H9 (cell line): ENCODE data around the gene CACNA1G. TPM values are rescaled to one million over a fixed set of nuclear protein-coding genes. Genes with fewer than 3 reads are reported as not detected.

ENCODE experiments used
- DNase-seq: peaks from one replicate; pipeline ENCODE4 v3.0.0-alpha.2; 2017
- H2AFZ ChIP-seq: one replicate; pipeline ENCODE4 v1.6.1; 2013; ENCODE audit warnings: mild to moderate bottlenecking, low read length, control low read depth, moderate library complexity
- H2AK5ac ChIP-seq: 2 replicates; pipeline ENCODE4 v1.6.1; 2013; ENCODE audit warnings: low read length, control low read depth, mixed read lengths; ENCODE audit not compliant: insufficient read length
- H2BK120ac ChIP-seq: one replicate; pipeline ENCODE4 v1.6.1; 2013; ENCODE audit warnings: low read depth, mild to moderate bottlenecking, low read length, control low read depth, inconsistent platforms; ENCODE audit not compliant: poor library complexity, severe bottlenecking
- H2BK12ac ChIP-seq: 2 replicates; pipeline ENCODE4 v1.6.1; 2013; ENCODE audit warnings: low read length, control low read depth, mixed read lengths, low read depth; ENCODE audit not compliant: insufficient read length
- H2BK15ac ChIP-seq: 2 replicates; pipeline ENCODE4 v1.6.1; 2013; ENCODE audit warnings: low read depth, low read length, control low read depth
- H2BK20ac ChIP-seq: one replicate; pipeline ENCODE4 v1.6.1; 2013; ENCODE audit warnings: low read depth, mild to moderate bottlenecking, low read length, control low read depth, inconsistent platforms; ENCODE audit not compliant: poor library complexity, severe bottlenecking
- H2BK5ac ChIP-seq: 2 replicates; pipeline ENCODE4 v1.6.1; 2013; ENCODE audit warnings: low read length, control low read depth, mixed read lengths; ENCODE audit not compliant: insufficient read length
- H3K14ac ChIP-seq: 2 replicates; pipeline ENCODE4 v1.6.1; 2013; ENCODE audit warnings: low read length, control low read depth; ENCODE audit not compliant: insufficient read depth
- H3K18ac ChIP-seq: 2 replicates; pipeline ENCODE4 v1.6.1; 2013; ENCODE audit warnings: low read depth, mild to moderate bottlenecking, mixed read lengths, low read length, control low read depth; ENCODE audit not compliant: insufficient read length
- H3K23ac ChIP-seq: 2 replicates; pipeline ENCODE4 v1.6.1; 2013; ENCODE audit warnings: low read length, control low read depth, mixed read lengths, low read depth; ENCODE audit not compliant: insufficient read length
- H3K23me2 ChIP-seq: 2 replicates; pipeline ENCODE4 v1.6.1; 2013; ENCODE audit warnings: low read depth, mild to moderate bottlenecking, mixed read lengths, low read length, control low read depth; ENCODE audit not compliant: insufficient read length, poor library complexity, severe bottlenecking
- H3K27ac ChIP-seq: 2 replicates; pipeline ENCODE4 v1.5.1; 2013; ENCODE audit warnings: low read length, control low read depth, mixed read lengths, low read depth; ENCODE audit not compliant: insufficient read length
- H3K27me3 ChIP-seq: 2 replicates; pipeline ENCODE4 v1.6.1; 2013; ENCODE audit warnings: low read length, control low read depth, inconsistent platforms; ENCODE audit not compliant: insufficient read depth
- H3K4ac ChIP-seq: 2 replicates; pipeline ENCODE4 v1.6.1; 2013; ENCODE audit warnings: low read depth, mild to moderate bottlenecking, control low read depth, inconsistent platforms, low read length, moderate library complexity
- H3K4me1 ChIP-seq: 2 replicates; pipeline ENCODE4 v1.6.1; 2013; ENCODE audit warnings: low read length, control low read depth, inconsistent platforms; ENCODE audit not compliant: insufficient read depth
- H3K4me2 ChIP-seq: 2 replicates; pipeline ENCODE4 v1.6.1; 2013; ENCODE audit warnings: low read length, control low read depth, mixed read lengths; ENCODE audit not compliant: insufficient read length, insufficient read depth
- H3K56ac ChIP-seq: 2 replicates; pipeline ENCODE4 v1.6.1; 2013; ENCODE audit warnings: low read depth, mild to moderate bottlenecking, mixed read lengths, low read length, control low read depth; ENCODE audit not compliant: insufficient read length
- H3K79me1 ChIP-seq: 2 replicates; pipeline ENCODE4 v1.6.1; 2013; ENCODE audit warnings: low read depth, mild to moderate bottlenecking, moderate library complexity, low read length, control low read depth, inconsistent platforms; ENCODE audit not compliant: insufficient read depth, poor library complexity, severe bottlenecking
- H3K79me2 ChIP-seq: 2 replicates; pipeline ENCODE4 v1.6.1; 2013; ENCODE audit warnings: low read length, control low read depth, inconsistent platforms; ENCODE audit not compliant: insufficient read depth
- H3K9ac ChIP-seq: 2 replicates; pipeline ENCODE4 v1.6.1; 2013; ENCODE audit warnings: low read length, control low read depth, mixed read lengths; ENCODE audit not compliant: insufficient read length; ENCODE audit errors: extremely low read depth
- H3K9me3 ChIP-seq: one replicate; pipeline ENCODE4 v1.6.1; 2013; ENCODE audit warnings: low read depth, low read length, inconsistent platforms; ENCODE audit not compliant: control insufficient read depth
- H3T11ph ChIP-seq: one replicate; pipeline ENCODE4 v1.6.1; 2013; ENCODE audit warnings: mild to moderate bottlenecking, low read length, control low read depth, inconsistent platforms
- H4K20me1 ChIP-seq: one replicate; pipeline ENCODE4 v1.6.1; 2013; ENCODE audit not compliant: control insufficient read depth, insufficient read length, insufficient read depth
- H4K5ac ChIP-seq: 2 replicates; pipeline ENCODE4 v1.6.1; 2013; ENCODE audit warnings: low read depth, mild to moderate bottlenecking, mixed read lengths, low read length, control low read depth; ENCODE audit not compliant: insufficient read length
- H4K8ac ChIP-seq: replicated peaks from 2 replicates; pipeline ENCODE4 v1.6.1; 2013; ENCODE audit warnings: low read length, control low read depth, mixed read lengths, low read depth; ENCODE audit not compliant: insufficient read length
- H4K91ac ChIP-seq: 2 replicates; pipeline ENCODE4 v1.6.1; 2013; ENCODE audit warnings: low read depth, mild to moderate bottlenecking, moderate library complexity, mixed read lengths, low read length, control low read depth; ENCODE audit not compliant: insufficient read length
- H3K27ac Mint-ChIP-seq, 3 experiments: 2 replicates in 2 of 3; 3 replicates in 1 of 3; pipeline ENCODE4 v1.8.0; 2020 to 2021; ENCODE audit warnings: mixed read lengths in 3 of 3, mild to moderate bottlenecking in 1 of 3, moderate library complexity in 1 of 3
- H3K27me3 Mint-ChIP-seq: 2 replicates; pipeline ENCODE4 v1.8.0; 2021; ENCODE audit warnings: low read depth, mild to moderate bottlenecking, moderate library complexity, mixed read lengths
- H3K36me3 Mint-ChIP-seq, 3 experiments: 2 replicates in 2 of 3; 3 replicates in 1 of 3; pipeline ENCODE4 v1.8.0; 2020 to 2021; ENCODE audit warnings: low read depth in 3 of 3, mixed read lengths in 3 of 3; ENCODE audit not compliant: insufficient read depth in 1 of 3
- H3K4me1 Mint-ChIP-seq, 2 experiments: 2 replicates each; pipeline ENCODE4 v1.8.0; 2020; ENCODE audit warnings: mixed read lengths in 2 of 2
- H3K4me3 Mint-ChIP-seq, 2 experiments: 2 replicates in 1 of 2; 3 replicates in 1 of 2; pipeline ENCODE4 v1.8.0; 2020 to 2021; ENCODE audit warnings: mild to moderate bottlenecking in 2 of 2, mixed read lengths in 2 of 2, moderate library complexity in 1 of 2
- H3K9me3 Mint-ChIP-seq, 2 experiments: 2 replicates in 1 of 2; 3 replicates in 1 of 2; pipeline ENCODE4 v1.8.0; 2020; ENCODE audit warnings: mild to moderate bottlenecking in 2 of 2, mixed read lengths in 2 of 2, moderate library complexity in 1 of 2
- CTCF ChIP-seq: fragments of 200-600 bp; sonication (generic); conservative IDR thresholded peaks from 3 replicates; pipeline ENCODE4 v1.8.0; 2021; ENCODE audit warnings: antibody characterized with exemption, mild to moderate bottlenecking
- WGBS: extraction: QIAGEN DNeasy Blood & Tissue Kit; methylation state at CpG from one replicate; pipeline ENCODE4 v1.1.7; 2013; ENCODE audit warnings: missing lambda C conversion rate, low lambda C conversion rate, mixed read lengths; ENCODE audit not compliant: insufficient read length; ENCODE audit errors: extremely low coverage; 5-methylcytosine and 5-hydroxymethylcytosine counted together
- total RNA-seq: library from RNA; stranded (reverse); gene quantifications from 2 replicates; pipeline ENCODE4 v1.2.1, GENCODE V29; 2021

Gene CACNA1G
- total RNA-seq, 1 experiment from 2014 or later: 1.5 TPM

GRCh38 chr17:50668025-50668837 is 107.7 kb downstream of the CACNA1G start:
- H3K27ac ChIP-seq: no peak overlapping the region
- WGBS: no CpG with 5 or more reads among the region's 8 CpGs

More at GRCh38 chr17:50668025-50668837, 107.7 kb downstream of the CACNA1G start:
- H3K27me3 ChIP-seq: no peaks in the 10 kb centered on the region
- no peak overlapping the region; a peak in 1 of 5 replicates for H3K4me3 Mint-ChIP-seq
- no peak for TF ChIP-seq CTCF
- H4K8ac ChIP-seq: no peak overlapping the region
- H4K20me1 ChIP-seq: no peaks in the 10 kb centered on the region
- H3T11ph ChIP-seq: no peak overlapping the region
- no peak overlapping the region for H4K5ac ChIP-seq
- no peak overlapping the region for H2BK5ac ChIP-seq
- H3K56ac ChIP-seq: no peak overlapping the region
- H3K9me3 Mint-ChIP-seq: no peaks in the 10 kb centered on the region
- H3K9ac ChIP-seq: no peak overlapping the region
- H3K36me3 Mint-ChIP-seq: no peaks in the 10 kb centered on the region; a peak in 1 of 7 replicates
- H3K23ac ChIP-seq: no peak overlapping the region
- peaks cover 15 to 21% of the 10 kb centered on the region in 2 experiments for H3K4me1 Mint-ChIP-seq
- H3K79me1 ChIP-seq: no peaks in the 10 kb centered on the region
- H3K4me1 ChIP-seq: no peaks in the 10 kb centered on the region; the same call in 1 of the 2 replicates
- peaks cover 4% of the 10 kb centered on the region for H3K27me3 Mint-ChIP-seq
- no peak overlapping the region for H3K4me2 ChIP-seq
- no peaks in the 10 kb centered on the region for H3K23me2 ChIP-seq
- no peak for DNase-seq
- H2AFZ ChIP-seq: no peak overlapping the region
- H3K14ac ChIP-seq: no peak overlapping the region
- no peak overlapping the region for H2BK15ac ChIP-seq
- H3K79me2 ChIP-seq: no peaks in the 10 kb centered on the region
- no peak overlapping the region for H3K4ac ChIP-seq
- no peak overlapping the region for H4K91ac ChIP-seq
- no peak overlapping the region for H2AK5ac ChIP-seq
- peak overlapping the region in 2 of 3 experiments; percentile 65 to 94; a peak in 4 of 7 replicates for H3K27ac Mint-ChIP-seq
- no peak overlapping the region for H2BK12ac ChIP-seq
- H2BK20ac ChIP-seq: no peak overlapping the region
- no peak overlapping the region for H3K18ac ChIP-seq
- H3K9me3 ChIP-seq: no peaks in the 10 kb centered on the region
- no peak overlapping the region for H2BK120ac ChIP-seq
